GM12878 (cell line): ENCODE results near the gene NFYC. TPM values are rescaled to one million over a fixed set of nuclear protein-coding genes. Genes with fewer than 3 reads are reported as not detected.

Source experiments
- ATAC-seq: fragments of 200-7000 bp; cut with Tn5 transposase; 3 replicates; pipeline ENCODE4 v1.9.1; 2020; ENCODE audit warnings: mild to moderate bottlenecking, moderate library complexity
- BruUV-seq: library from RNA; stranded (reverse); fragments of 400-500 nt; replicated peaks from 2 replicates; lab custom pipeline; 2021; lab: Mats Ljungman, UMichigan
- CTCF ChIA-PET: fragments of 300-600 bp; sonication (Branson Sonifier 250); formaldehyde crosslinking; extraction: SDS; loops from one replicate; lab custom pipeline; 2021; ENCODE audit warnings: inconsistent platforms; lab: Yijun Ruan, JAX
- POLR2A ChIA-PET: fragments of 350-600 bp; formaldehyde crosslinking; extraction: SDS; loops from one replicate; lab custom pipeline; 2021; ENCODE audit warnings: inconsistent platforms; lab: Charles Lee
- RAD21 ChIA-PET: fragments of 300-600 bp; sonication (Branson Sonifier 250); formaldehyde crosslinking; loops from one replicate; lab custom pipeline; 2023; ENCODE audit warnings: antibody characterized with exemption; ENCODE audit not compliant: unreplicated experiment; lab: Charles Lee
- SMC1A ChIA-PET: fragments of 300-600 bp; sonication (Branson Sonifier 250); formaldehyde crosslinking; loops from one replicate; lab custom pipeline; 2023; ENCODE audit not compliant: unreplicated experiment, uncharacterized antibody; lab: Charles Lee
- DNase-seq: peaks from one replicate; pipeline ENCODE4 v3.0.0-alpha.2; 2011; ENCODE audit warnings: low read depth, low spot score
- FAIRE-seq: peaks from 3 replicates; lab custom pipeline; 2011; peaks lifted over from hg19 to GRCh38; lab: Jason Lieb, UNC
- H2AFZ ChIP-seq: 2 replicates; pipeline ENCODE4 v1.6.0; 2011; ENCODE audit warnings: low read depth, low read length, control low read depth; ENCODE audit not compliant: control insufficient read depth
- H3K27ac ChIP-seq: 2 replicates; pipeline ENCODE4 v1.5.1; 2011; ENCODE audit warnings: control low read depth; ENCODE audit not compliant: control insufficient read depth, insufficient read depth
- H3K27me3 ChIP-seq, 2 experiments: replicated peaks in 1 of 2; 2 replicates each; pipeline versions ENCODE4 v1.6.0 to v1.6.1; 2011; ENCODE audit warnings: low read length in 1 of 2; ENCODE audit not compliant: control insufficient read depth in 2 of 2, insufficient read depth in 2 of 2
- H3K36me3 ChIP-seq, 2 experiments: 2 replicates each; pipeline ENCODE4 v1.5.1; 2011; ENCODE audit warnings: low read length in 1 of 2; ENCODE audit not compliant: control insufficient read depth in 2 of 2, insufficient read depth in 2 of 2
- H3K4me1 ChIP-seq: 2 replicates; pipeline ENCODE4 v1.6.1; 2011; ENCODE audit warnings: mild to moderate bottlenecking, low read length, moderate library complexity, mixed read lengths; ENCODE audit not compliant: control insufficient read depth, insufficient read depth
- H3K4me2 ChIP-seq: 2 replicates; pipeline ENCODE4 v1.6.0; 2011; ENCODE audit warnings: control low read depth; ENCODE audit not compliant: control insufficient read depth, insufficient read depth
- H3K4me3 ChIP-seq: fragments of 200-600 bp; sonication (generic); 2 replicates; pipeline ENCODE4 v1.5.1; 2016
- H3K79me2 ChIP-seq: 2 replicates; pipeline ENCODE4 v1.6.0; 2011; ENCODE audit warnings: low read length; ENCODE audit not compliant: control insufficient read depth, insufficient read depth
- H3K9ac ChIP-seq: 2 replicates; pipeline ENCODE4 v1.8.0; 2011; ENCODE audit warnings: low read length, control low read depth, mixed read lengths; ENCODE audit not compliant: control insufficient read depth, insufficient read depth
- H3K9me3 ChIP-seq: replicated peaks from 3 replicates; pipeline ENCODE4 v1.5.1; 2011; ENCODE audit warnings: mild to moderate bottlenecking, low read length; ENCODE audit not compliant: control insufficient read depth, insufficient read depth
- H4K20me1 ChIP-seq: 2 replicates; pipeline ENCODE4 v1.6.0; 2011; ENCODE audit not compliant: control insufficient read depth, insufficient read depth
- BMI1 ChIP-seq: fragments of 450-650 bp; IDR thresholded peaks from 2 replicates; pipeline ENCODE4 v1.6.1; 2016; ENCODE audit warnings: mild to moderate bottlenecking, moderate library complexity, borderline replicate concordance
- FOXM1 ChIP-seq: IDR thresholded peaks from 2 replicates; pipeline ENCODE4 v1.6.1; 2012; ENCODE audit warnings: low read depth, mild to moderate bottlenecking, inconsistent platforms, low read length, moderate library complexity
- MXI1 ChIP-seq: fragments of 150-350 bp; IDR thresholded peaks from 2 replicates; pipeline ENCODE4 v1.6.1; 2011; ENCODE audit warnings: low read depth, mild to moderate bottlenecking, inconsistent platforms, low read length, improper control_type of control experiment
- NFYB ChIP-seq: IDR thresholded peaks from 2 replicates; pipeline ENCODE4 v1.6.1; 2011; ENCODE audit warnings: low read depth, mild to moderate bottlenecking, low read length, improper control_type of control experiment, moderate library complexity; ENCODE audit not compliant: insufficient read depth
- PKNOX1 ChIP-seq: fragments of 450-650 bp; IDR thresholded peaks from 2 replicates; pipeline ENCODE4 v1.6.1; 2016; ENCODE audit warnings: mild to moderate bottlenecking
- TARDBP ChIP-seq: IDR thresholded peaks from 2 replicates; pipeline ENCODE4 v1.6.1; 2016; ENCODE audit warnings: borderline replicate concordance
- USF2 ChIP-seq: IDR thresholded peaks from 2 replicates; pipeline ENCODE4 v1.6.1; 2011; ENCODE audit warnings: low read depth, low read length, improper control_type of control experiment, borderline replicate concordance
- WGBS: methylation state at CpG from one replicate; pipeline ENCODE4 v1.1.6; 2016; ENCODE audit warnings: low lambda C conversion rate; ENCODE audit not compliant: insufficient replicate concordance, insufficient coverage; ENCODE audit errors: missing lambda C conversion rate; 5-methylcytosine and 5-hydroxymethylcytosine counted together
- in situ Hi-C: fragments of 300-500 bp; cut with MboI; formaldehyde crosslinking; loops from 9 replicates; pipeline ENCODE4 v1.14.3; 2018; ENCODE audit warnings: mixed read lengths
- intact Hi-C: fragments of 100-400 bp; cut with micrococcal nuclease; formaldehyde crosslinking; loops from one replicate; pipeline ENCODE4 v1.14.2; 2022; ENCODE audit not compliant: unreplicated experiment
- polyA plus RNA-seq, 11 experiments: library from polyadenylated mRNA; depleted of rRNA in 4 of 11; unstranded in 6 of 11; stranded (reverse) in 5 of 11; fragments of >200 nt; fragmentation: Nextera tagmentation in 4 of 11; fragmentation: Illumina TruSeq in 1 of 11; extraction: Ambion mirVana in 4 of 11; extraction: Trizol in 1 of 11; gene quantifications; 1 replicate in 1 of 11; 2 replicates in 10 of 11; pipeline versions ENCODE4 v1.2.1 to v1.2.3, GENCODE V29; 2011 to 2016; ENCODE audit warnings: inconsistent platforms in 2 of 11, missing spikeins in 2 of 11, low read depth in 1 of 11
- total RNA-seq, 4 experiments: library from RNA; depleted of rRNA in 3 of 4; stranded (reverse); fragments of >200 nt in 3 of 4; fragmentation: Illumina TruSeq in 1 of 4; extraction: Trizol in 1 of 4; gene quantifications; 2 replicates each; pipeline versions ENCODE4 v1.2.1 to v1.2.3, GENCODE V29; 2013 to 2021
- TF ChIP-seq, protein P1 (sequence below): IDR thresholded peaks from 2 replicates; pipeline ENCODE4 v1.6.1; 2012; ENCODE audit warnings: low read depth, low read length, improper control_type of control experiment
- TF ChIP-seq, protein P2 (sequence below): IDR thresholded peaks from 2 replicates; pipeline ENCODE4 v1.6.1; 2011; ENCODE audit warnings: mild to moderate bottlenecking, low read depth, low read length, moderate library complexity; ENCODE audit not compliant: insufficient replicate concordance

Gene NFYC
- total and polyA plus RNA-seq, 10 of the 15 experiments (the other 5 are each of a cell fraction or from before 2014, with no cell fraction given) = 4.3 to 84.2 (median 58.3) TPM

GRCh38 chr1:40708750-40709099 lies 17.2 kb downstream of the NFYC start:
- BruUV-seq = no TSS peak
- WGBS = 0% methylated on average over 3 of the region's 3 CpGs

More at GRCh38 chr1:40708750-40709099, 17.2 kb downstream of the NFYC start:
- no peaks in the 10 kb centered on the region for H4K20me1 ChIP-seq
- peaks cover 24% of the 10 kb centered on the region for H3K4me1 ChIP-seq
- no peaks in the 10 kb centered on the region for H3K27me3 ChIP-seq
- SMC1A ChIA-PET = interaction anchor here (0.6 to 6.3 kb wide), 9 partner anchors 7 to 45 kb away, joined by 3 to 115 read pairs (median 4); partner anchors contain the start of gene NFYC
- CTCF ChIA-PET = interaction anchor here (0.7 to 4.2 kb wide), 6 partner anchors 11 to 176 kb away, joined by 3 to 36 read pairs (median 10); partner anchors contain the start of gene NFYC
- intact Hi-C loops = no loop called here
- H3K4me3 ChIP-seq = peak overlapping the region; percentile 77
- FAIRE-seq = peak; percentile 78
- H3K36me3 ChIP-seq = peaks cover 0 to 7% of the 10 kb centered on the region in 2 experiments; a peak in 2 of 4 replicates
- H2AFZ ChIP-seq = peak overlapping the region; percentile 83
- RAD21 ChIA-PET = interaction anchor here (0.7 to 6.1 kb wide), 5 partner anchors 9 to 56 kb away, joined by 3 to 89 read pairs (median 3); partner anchors contain the start of gene NFYC
- TF ChIP-seq, protein P1, sequence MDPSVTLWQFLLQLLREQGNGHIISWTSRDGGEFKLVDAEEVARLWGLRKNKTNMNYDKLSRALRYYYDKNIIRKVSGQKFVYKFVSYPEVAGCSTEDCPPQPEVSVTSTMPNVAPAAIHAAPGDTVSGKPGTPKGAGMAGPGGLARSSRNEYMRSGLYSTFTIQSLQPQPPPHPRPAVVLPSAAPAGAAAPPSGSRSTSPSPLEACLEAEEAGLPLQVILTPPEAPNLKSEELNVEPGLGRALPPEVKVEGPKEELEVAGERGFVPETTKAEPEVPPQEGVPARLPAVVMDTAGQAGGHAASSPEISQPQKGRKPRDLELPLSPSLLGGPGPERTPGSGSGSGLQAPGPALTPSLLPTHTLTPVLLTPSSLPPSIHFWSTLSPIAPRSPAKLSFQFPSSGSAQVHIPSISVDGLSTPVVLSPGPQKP = no peak
- TF ChIP-seq PKNOX1 (peak; percentile 98), BMI1 (peak; percentile 76; the same call in 1 of the 2 replicates), FOXM1 (0 out of 2 replicates have a peak, but pooled peaks have one; percentile 26), USF2 (no peak), NFYB (no peak), MXI1 (peak; percentile 72; the same call in 1 of the 2 replicates), TARDBP (no peak)
- TF ChIP-seq, protein P2, sequence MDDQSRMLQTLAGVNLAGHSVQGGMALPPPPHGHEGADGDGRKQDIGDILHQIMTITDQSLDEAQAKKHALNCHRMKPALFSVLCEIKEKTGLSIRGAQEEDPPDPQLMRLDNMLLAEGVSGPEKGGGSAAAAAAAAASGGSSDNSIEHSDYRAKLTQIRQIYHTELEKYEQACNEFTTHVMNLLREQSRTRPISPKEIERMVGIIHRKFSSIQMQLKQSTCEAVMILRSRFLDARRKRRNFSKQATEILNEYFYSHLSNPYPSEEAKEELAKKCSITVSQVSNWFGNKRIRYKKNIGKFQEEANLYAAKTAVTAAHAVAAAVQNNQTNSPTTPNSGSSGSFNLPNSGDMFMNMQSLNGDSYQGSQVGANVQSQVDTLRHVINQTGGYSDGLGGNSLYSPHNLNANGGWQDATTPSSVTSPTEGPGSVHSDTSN = peak; percentile 90
- TF ChIP-seq, all 136 proteins: peak for 5
- H3K4me2 ChIP-seq = peak overlapping the region; percentile 75
- POLR2A ChIA-PET = interaction anchor here (1.4 to 12.7 kb wide), 3 partner anchors 9 to 56 kb away, joined by 7 to 244 read pairs (median 8); partner anchors contain the start of gene NFYC
- ATAC-seq (peak; percentile 90), DNase-seq (no peak)
- H3K9me3 ChIP-seq = no peaks in the 10 kb centered on the region
- peak overlapping the region; percentile 82 for H3K27ac ChIP-seq
- peak overlapping the region; percentile 65; the same call in 1 of the 2 replicates for H3K9ac ChIP-seq
- peaks cover 93% of the 10 kb centered on the region for H3K79me2 ChIP-seq
- in situ Hi-C loops = no loop called here
